ENCODE results near the gene MAPK8IP1. TPM values are rescaled to one million over a fixed set of nuclear protein-coding genes. Genes with fewer than 3 reads are reported as not detected.

MAPK8IP1 gene
- total and polyA plus RNA-seq, 2 experiments from 2014 or later: 5.9 to 39.4 TPM

GRCh38 chr11:45904309-45904915 lies 19.0 kb downstream of the MAPK8IP1 start:
- Histone ChIP-seq H3K27ac (ENCODE audit: low read depth) (no peak overlapping the region), H4K20me1 (replicated peaks; ENCODE audit: insufficient read depth) (peaks cover 3% of the 10 kb centered on the region), H2AFZ (no peak overlapping the region), H3K4me1 (ENCODE audit: insufficient read depth) (peaks cover 6% of the 10 kb centered on the region; the same call in 1 of the 2 replicates), H3K4me2 (no peak overlapping the region), H3K79me2 (replicated peaks; ENCODE audit: insufficient read depth) (no peaks in the 10 kb centered on the region; the same call in 1 of the 2 replicates), H3K4me3 (no peak overlapping the region), H3K36me3 (ENCODE audit: insufficient read depth) (no peaks in the 10 kb centered on the region), H3F3A (replicated peaks; ENCODE audit: low read depth) (no peaks in the 10 kb centered on the region), H3K27me3 (ENCODE audit: insufficient read depth) (peaks cover 3% of the 10 kb centered on the region; the same call in 1 of the 2 replicates), H3K9me2 (ENCODE audit: insufficient read depth) (no peaks in the 10 kb centered on the region)
- Mint-ChIP-seq H3K27ac (no peak overlapping the region), H3K4me1 (peaks cover 8% of the 10 kb centered on the region), H3K27me3 (ENCODE audit: insufficient read depth, low read depth, poor library complexity) (peaks cover 32% of the 10 kb centered on the region), H3K9me3 (no peaks in the 10 kb centered on the region), H3K4me3 (no peak overlapping the region), H3K36me3 (ENCODE audit: low read depth) (peaks cover 19% of the 10 kb centered on the region)
- TF ChIP-seq ZNF462 (CRISPR knock-in tag; IDR thresholded peaks at IDR 0.05): no peak
- TF ChIP-seq POLR2AphosphoS5 (IDR thresholded peaks at IDR 0.05; ENCODE audit: low read depth): no peak
- TF ChIP-seq EZH2phosphoT487 (IDR thresholded peaks at IDR 0.05; ENCODE audit: unreplicated experiment): no peak
- no peak for TF ChIP-seq STAT1 (IDR thresholded peaks at IDR 0.05; ENCODE audit: unreplicated experiment)
- TF ChIP-seq JUNB (IDR thresholded peaks at IDR 0.05; ENCODE audit: unreplicated experiment): no peak
- no peak for TF ChIP-seq ZNF114 (CRISPR knock-in tag; IDR thresholded peaks at IDR 0.05)
- TF ChIP-seq REST (IDR thresholded peaks at IDR 0.05; ENCODE audit: unreplicated experiment): no peak
- TF ChIP-seq CREB1 (CRISPR knock-in tag; IDR thresholded peaks at IDR 0.05; ENCODE audit: low read depth): no peak
- TF ChIP-seq NANOG (IDR thresholded peaks at IDR 0.05; ENCODE audit: borderline replicate concordance): no peak
- TF ChIP-seq ZNF331 (CRISPR knock-in tag; IDR thresholded peaks at IDR 0.05; ENCODE audit: low read depth): no peak
- no peak for TF ChIP-seq ETS1 (IDR thresholded peaks at IDR 0.05)
- TF ChIP-seq EZH2 (IDR thresholded peaks at IDR 0.05; ENCODE audit: low read depth, unreplicated experiment): no peak
- no peak for TF ChIP-seq CTCF (conservative IDR thresholded peaks at IDR 0.05; ENCODE audit: low read depth in 2 of 2)
- ATAC-seq (no peak), DNase-seq (ENCODE audit: low spot score) (no peak)
